HG03175 (cell line): Measurements from ENCODE around the gene RBM19.

Experiments
- ATAC-seq: cut with Tn5 transposase; IDR thresholded peaks from one replicate; pipeline ENCODE4 v1.9.1; 2021; ENCODE audit warnings: mild to moderate bottlenecking, moderate library complexity; ENCODE audit not compliant: unreplicated experiment

Gene RBM19

GRCh38 chr12:113788020-113788856 is 177.9 kb downstream of the RBM19 start:
- no peak for ATAC-seq

- ATAC-seq = no peak
Observed at GRCh38 chr12:113786107-113786506, 180.0 kb downstream of the RBM19 start.

- no peak for ATAC-seq
Observed at GRCh38 chr12:113783811-113784210, 182.3 kb downstream of the RBM19 start.

GRCh38 chr12:113782873-113783272 is 183.3 kb downstream of the RBM19 start:
- no peak for ATAC-seq

- no peak for ATAC-seq
Observed at GRCh38 chr12:113781415-113782198, 184.5 kb downstream of the RBM19 start.

- ATAC-seq = no peak
Observed at GRCh38 chr12:113779774-113780173, 186.4 kb downstream of the RBM19 start.

- no peak for ATAC-seq
Observed at GRCh38 chr12:113778432-113779132, 187.5 kb downstream of the RBM19 start.

- no peak for ATAC-seq
Observed at GRCh38 chr12:113777751-113778150, 188.4 kb downstream of the RBM19 start.

GRCh38 chr12:113776536-113776935 is 189.6 kb downstream of the RBM19 start:
- no peak for ATAC-seq

- ATAC-seq = no peak
Observed at GRCh38 chr12:113774526-113774925, 191.6 kb downstream of the RBM19 start.

GRCh38 chr12:113772505-113773030 is 193.6 kb downstream of the RBM19 start:
- no peak for ATAC-seq

GRCh38 chr12:113770389-113770865 is 195.7 kb downstream of the RBM19 start:
- ATAC-seq = no peak

- no peak for ATAC-seq
Observed at GRCh38 chr12:113769305-113769704, 196.8 kb downstream of the RBM19 start.

- ATAC-seq = no peak
Observed at GRCh38 chr12:113768850-113769249, 197.3 kb downstream of the RBM19 start.

GRCh38 chr12:113766879-113767878 is 198.9 kb downstream of the RBM19 start:
- no peak for ATAC-seq
